Measurements from ENCODE around the gene GNL1. TPM values are rescaled to one million over a fixed set of nuclear protein-coding genes. Genes with fewer than 3 reads are reported as not detected.

Gene GNL1
- total and polyA plus RNA-seq, 9 of the 15 experiments (the other 6 are each of a cell fraction or from before 2014, with no cell fraction given) = 0.73 to 112 (median 58.0) TPM

- peak; percentile 99 for TF ChIP-seq ZBTB40 (IDR thresholded peaks at IDR 0.05)
- peak; percentile 35; the same call in 1 of the 2 replicates for TF ChIP-seq ZBTB40 (CRISPR knock-in tag; IDR thresholded peaks at IDR 0.05)
- TF ChIP-seq WHSC1 (IDR thresholded peaks at IDR 0.05; ENCODE audit: low read length) = no peak
- TF ChIP-seq KLF6 (CRISPR knock-in tag; IDR thresholded peaks at IDR 0.05; ENCODE audit: borderline replicate concordance) = no peak
- TF ChIP-seq NR2F6 (CRISPR knock-in tag; IDR thresholded peaks at IDR 0.05) = peak; percentile 83; the same call in 1 of the 2 replicates
- TF ChIP-seq ILK (tag; IDR thresholded peaks at IDR 0.05; ENCODE audit: borderline replicate concordance, low read depth) = no peak
- no peak for TF ChIP-seq RHOXF2B (CRISPR knock-in tag; conservative IDR thresholded peaks at IDR 0.05)
- TF ChIP-seq THAP7 (CRISPR knock-in tag; IDR thresholded peaks at IDR 0.05) = 0 out of 2 replicates have a peak, but pooled peaks have one; percentile 60
- TF ChIP-seq NR4A1 (CRISPR knock-in tag; IDR thresholded peaks at IDR 0.05) = no peak
- peak; percentile 84; the same call in 1 of the 2 replicates for TF ChIP-seq NR4A1 (tag; IDR thresholded peaks at IDR 0.05)
- no peak for TF ChIP-seq MTF1 (CRISPR knock-in tag; IDR thresholded peaks at IDR 0.05; ENCODE audit: borderline replicate concordance)
- no peak for TF ChIP-seq MITF (IDR thresholded peaks at IDR 0.05)
- TF ChIP-seq SP2 (IDR thresholded peaks at IDR 0.05; ENCODE audit: extremely low read depth, low read depth, low read length, poor library complexity, severe bottlenecking) = no peak
- no peak; the same call in 1 of the 2 replicates for TF ChIP-seq HOMEZ (CRISPR knock-in tag; IDR thresholded peaks at IDR 0.05)
- peak; percentile 99 for TF ChIP-seq PHF20 (IDR thresholded peaks at IDR 0.05; ENCODE audit: partially characterized antibody)
Observed at GRCh38 chr6:30556906-30557682, 805 bp upstream of the GNL1 start, which contains the start of gene PRR3 (continued).

Data from K562 (cell line).